HL-60 (cell line): Measurements from ENCODE around the gene DPP10.

Experiments used
- DNase-seq, 2 experiments: peaks; one replicate each; pipeline ENCODE4 v3.0.0-alpha.2; 2010 to 2020; ENCODE audit warnings: low read depth in 1 of 2, low spot score in 1 of 2
- H3K27ac ChIP-seq: fragments of 250-450 bp; sonication (Bioruptor Pico); replicated peaks from 2 replicates; pipeline ENCODE4 v1.5.1; 2020; ENCODE audit warnings: mild to moderate bottlenecking, moderate library complexity
- H3K27me3 ChIP-seq: fragments of 250-450 bp; sonication (Bioruptor Pico); 2 replicates; pipeline ENCODE4 v1.5.1; 2021; ENCODE audit warnings: mild to moderate bottlenecking, moderate library complexity; ENCODE audit not compliant: insufficient read depth, poor library complexity, severe bottlenecking
- H3K4me3 ChIP-seq: replicated peaks from 2 replicates; pipeline ENCODE4 v1.5.1; 2011; ENCODE audit warnings: mild to moderate bottlenecking, control low read depth, low read length; ENCODE audit not compliant: insufficient read depth
- CTCF ChIP-seq: IDR thresholded peaks from one replicate; pipeline ENCODE4 v1.5.1; 2011; ENCODE audit warnings: low read length, control low read depth, inconsistent platforms; ENCODE audit not compliant: insufficient read depth
- GABPA ChIP-seq: IDR thresholded peaks from 2 replicates; pipeline ENCODE4 v1.6.1; 2012; ENCODE audit warnings: low read depth
- POLR2AphosphoS5 ChIP-seq: IDR thresholded peaks from 2 replicates; pipeline ENCODE4 v1.6.1; 2012; ENCODE audit warnings: low read depth
- SPI1 ChIP-seq: IDR thresholded peaks from 2 replicates; pipeline ENCODE4 v1.6.1; 2012; ENCODE audit warnings: low read depth, mild to moderate bottlenecking, borderline replicate concordance
- TF ChIP-seq, protein P1 (sequence below): IDR thresholded peaks from 2 replicates; pipeline ENCODE4 v1.6.1; 2012; ENCODE audit warnings: low read depth; ENCODE audit not compliant: insufficient replicate concordance

The DPP10 gene

GRCh38 chr2:114843963-114844362 is 401.5 kb downstream of the DPP10 start:
- no peak overlapping the region for H3K27ac ChIP-seq
- no peak overlapping the region for H3K4me3 ChIP-seq
- DNase-seq = no peak
- no peaks in the 10 kb centered on the region for H3K27me3 ChIP-seq
- no peak for TF ChIP-seq POLR2AphosphoS5
- TF ChIP-seq GABPA = no peak
- TF ChIP-seq, protein P1, sequence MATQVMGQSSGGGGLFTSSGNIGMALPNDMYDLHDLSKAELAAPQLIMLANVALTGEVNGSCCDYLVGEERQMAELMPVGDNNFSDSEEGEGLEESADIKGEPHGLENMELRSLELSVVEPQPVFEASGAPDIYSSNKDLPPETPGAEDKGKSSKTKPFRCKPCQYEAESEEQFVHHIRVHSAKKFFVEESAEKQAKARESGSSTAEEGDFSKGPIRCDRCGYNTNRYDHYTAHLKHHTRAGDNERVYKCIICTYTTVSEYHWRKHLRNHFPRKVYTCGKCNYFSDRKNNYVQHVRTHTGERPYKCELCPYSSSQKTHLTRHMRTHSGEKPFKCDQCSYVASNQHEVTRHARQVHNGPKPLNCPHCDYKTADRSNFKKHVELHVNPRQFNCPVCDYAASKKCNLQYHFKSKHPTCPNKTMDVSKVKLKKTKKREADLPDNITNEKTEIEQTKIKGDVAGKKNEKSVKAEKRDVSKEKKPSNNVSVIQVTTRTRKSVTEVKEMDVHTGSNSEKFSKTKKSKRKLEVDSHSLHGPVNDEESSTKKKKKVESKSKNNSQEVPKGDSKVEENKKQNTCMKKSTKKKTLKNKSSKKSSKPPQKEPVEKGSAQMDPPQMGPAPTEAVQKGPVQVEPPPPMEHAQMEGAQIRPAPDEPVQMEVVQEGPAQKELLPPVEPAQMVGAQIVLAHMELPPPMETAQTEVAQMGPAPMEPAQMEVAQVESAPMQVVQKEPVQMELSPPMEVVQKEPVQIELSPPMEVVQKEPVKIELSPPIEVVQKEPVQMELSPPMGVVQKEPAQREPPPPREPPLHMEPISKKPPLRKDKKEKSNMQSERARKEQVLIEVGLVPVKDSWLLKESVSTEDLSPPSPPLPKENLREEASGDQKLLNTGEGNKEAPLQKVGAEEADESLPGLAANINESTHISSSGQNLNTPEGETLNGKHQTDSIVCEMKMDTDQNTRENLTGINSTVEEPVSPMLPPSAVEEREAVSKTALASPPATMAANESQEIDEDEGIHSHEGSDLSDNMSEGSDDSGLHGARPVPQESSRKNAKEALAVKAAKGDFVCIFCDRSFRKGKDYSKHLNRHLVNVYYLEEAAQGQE = no peak
- TF ChIP-seq CTCF = no peak
- no peak for TF ChIP-seq SPI1

DNA sequence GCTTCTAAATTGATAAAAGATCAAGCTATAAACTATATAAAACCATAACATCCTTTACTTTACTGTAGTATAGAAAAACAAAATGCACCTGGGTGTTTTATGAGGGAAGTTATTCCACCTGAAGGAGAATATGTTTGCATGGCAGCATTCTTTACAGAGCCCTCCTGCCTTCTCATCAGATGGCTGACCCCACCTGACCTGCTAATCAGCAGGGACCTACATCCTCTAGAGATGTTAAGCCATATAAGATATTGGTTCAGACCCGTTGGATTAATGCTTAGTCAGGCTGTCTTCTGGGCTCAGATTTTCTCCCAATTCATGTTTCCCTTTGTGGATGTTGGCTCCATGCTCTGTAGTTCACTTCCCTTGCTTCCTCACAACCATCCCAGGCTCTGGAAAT is 414.8 kb downstream of the DPP10 start:
- no peak for DNase-seq
- no peaks in the 10 kb centered on the region for H3K27me3 ChIP-seq
- TF ChIP-seq GABPA (no peak), CTCF (no peak), SPI1 (no peak), POLR2AphosphoS5 (no peak)
- TF ChIP-seq, protein P1 = no peak
- H3K4me3 ChIP-seq = no peak overlapping the region
- no peak overlapping the region for H3K27ac ChIP-seq

DNA sequence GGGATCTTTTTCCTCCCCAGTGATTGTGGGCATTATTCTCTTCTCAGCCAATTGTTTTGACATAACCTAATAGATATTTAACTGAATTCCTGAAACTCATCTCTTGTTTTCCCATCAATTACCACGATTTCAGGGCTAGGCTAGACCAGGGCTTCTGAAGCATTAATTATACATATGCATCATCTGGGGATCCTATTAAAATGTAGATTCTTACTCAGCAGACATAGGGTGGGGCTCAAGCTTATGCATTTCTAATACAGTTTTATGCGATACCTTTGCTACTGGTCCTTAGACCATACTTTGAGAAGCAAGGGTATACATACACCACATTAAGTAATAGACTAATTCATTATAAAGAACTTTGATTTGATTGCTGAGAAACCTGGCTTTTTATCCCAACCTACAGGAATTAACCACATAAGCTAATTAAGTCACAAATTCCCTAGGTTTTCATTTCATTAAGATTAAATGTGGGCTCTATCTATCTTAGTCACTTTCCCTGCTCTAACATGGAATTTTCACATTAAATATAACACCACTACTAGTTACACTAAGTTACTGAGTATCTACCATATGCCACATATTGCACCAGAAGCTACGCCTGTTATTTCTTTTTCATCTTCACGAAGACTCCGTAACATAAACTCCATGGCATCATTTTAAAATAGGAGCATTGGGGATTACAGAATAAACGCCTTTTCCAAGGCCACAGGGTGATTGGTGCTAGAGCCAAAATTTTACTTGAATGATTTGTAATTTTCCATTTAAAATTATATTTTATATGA is 417.5 kb downstream of the DPP10 start:
- no peak for DNase-seq
- Histone ChIP-seq H3K27me3 (no peaks in the 10 kb centered on the region), H3K27ac (no peak overlapping the region), H3K4me3 (no peak overlapping the region)
- TF ChIP-seq SPI1 (no peak), CTCF (no peak), POLR2AphosphoS5 (no peak), GABPA (no peak)
- TF ChIP-seq, protein P1 = no peak
